HG02973 (cell line): Measurements from ENCODE around the gene DTWD1.
"Not testable (repeated sequence)": the region's sequence is repeated elsewhere in the genome, so short reads cannot be mapped to it uniquely, and the experiment has no call there.

Source experiments
- ATAC-seq: cut with Tn5 transposase; IDR thresholded peaks from one replicate; pipeline ENCODE4 v1.9.1; 2021; ENCODE audit warnings: moderate library complexity; ENCODE audit not compliant: unreplicated experiment

DTWD1 gene

DNA sequence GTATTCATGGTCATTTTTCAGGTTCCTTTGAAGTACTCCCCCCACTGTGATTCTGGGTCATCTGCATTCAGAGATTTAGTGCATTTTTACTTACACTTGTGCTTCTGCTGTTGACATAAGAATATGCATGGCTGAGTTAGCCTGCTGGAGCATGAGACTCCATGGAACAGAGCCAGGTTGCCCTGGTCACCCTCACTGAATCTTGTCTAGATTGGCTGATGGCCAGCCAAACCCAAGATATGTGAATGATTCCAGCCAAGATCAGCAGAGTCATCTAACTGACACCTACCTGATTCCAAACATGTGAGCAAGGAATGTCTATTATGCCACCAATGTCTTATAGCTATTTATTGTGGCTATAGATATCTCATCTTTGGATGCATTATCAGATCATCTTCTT is 25.1 kb downstream of the DTWD1 start:
- ATAC-seq = no peak

DNA sequence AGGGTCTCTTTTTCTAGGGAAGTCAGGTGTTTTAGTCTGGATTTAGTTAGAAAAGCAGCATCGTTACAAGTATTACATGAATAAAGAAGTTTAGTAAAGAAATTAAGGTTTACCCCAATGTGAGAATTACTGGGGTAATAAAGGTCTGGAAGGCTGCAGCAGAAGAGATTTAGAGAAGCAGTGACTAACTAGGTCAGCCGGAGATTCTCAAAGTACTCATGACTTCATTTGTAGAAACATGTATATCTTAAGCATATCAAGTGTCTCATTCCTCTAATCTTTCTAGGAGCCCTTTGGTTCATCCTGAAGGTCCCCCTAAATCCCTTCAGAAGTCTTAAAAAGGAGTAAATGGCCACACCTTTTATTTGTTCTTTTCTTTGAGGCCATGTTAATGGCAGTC is 26.0 kb downstream of the DTWD1 start:
- ATAC-seq = no peak

DNA sequence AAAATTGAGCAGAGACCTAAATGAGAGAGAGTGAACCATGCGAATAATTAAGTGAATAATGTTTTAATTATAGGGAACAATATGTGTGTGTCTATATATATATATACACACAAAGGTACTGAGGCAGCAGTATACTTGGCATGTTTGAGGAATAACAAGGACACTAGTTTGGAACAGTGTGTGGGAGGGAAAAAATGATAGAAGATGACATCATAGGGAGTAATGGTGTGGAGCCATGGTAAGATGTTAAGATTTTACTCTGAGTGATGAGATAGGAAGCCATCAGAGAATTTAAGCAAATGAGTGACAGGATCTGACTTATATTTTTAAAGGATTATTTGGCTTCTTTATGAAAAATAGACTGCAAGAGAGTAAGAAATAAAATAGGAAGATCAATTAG is 29.1 kb downstream of the DTWD1 start:
- ATAC-seq = no peak

DNA sequence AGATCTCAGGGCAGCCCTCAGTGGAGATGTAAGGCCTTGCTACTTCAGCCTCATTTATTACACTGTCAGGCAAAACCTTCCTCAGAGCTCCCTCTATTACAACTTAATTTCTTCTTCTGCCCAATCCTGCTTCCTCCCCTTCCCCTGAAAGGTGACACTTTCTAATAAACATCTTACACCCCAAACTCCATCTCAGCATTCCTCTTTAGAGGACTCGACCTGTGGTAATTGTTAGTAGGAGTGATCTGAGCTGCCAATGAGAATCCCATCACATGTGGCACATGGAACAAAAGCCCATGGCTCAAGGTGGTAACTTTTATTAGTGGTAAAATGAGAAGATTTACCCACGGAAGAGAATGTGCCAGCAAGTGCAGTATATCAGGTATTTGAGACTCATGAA is 29.8 kb downstream of the DTWD1 start:
- ATAC-seq = no peak

DNA sequence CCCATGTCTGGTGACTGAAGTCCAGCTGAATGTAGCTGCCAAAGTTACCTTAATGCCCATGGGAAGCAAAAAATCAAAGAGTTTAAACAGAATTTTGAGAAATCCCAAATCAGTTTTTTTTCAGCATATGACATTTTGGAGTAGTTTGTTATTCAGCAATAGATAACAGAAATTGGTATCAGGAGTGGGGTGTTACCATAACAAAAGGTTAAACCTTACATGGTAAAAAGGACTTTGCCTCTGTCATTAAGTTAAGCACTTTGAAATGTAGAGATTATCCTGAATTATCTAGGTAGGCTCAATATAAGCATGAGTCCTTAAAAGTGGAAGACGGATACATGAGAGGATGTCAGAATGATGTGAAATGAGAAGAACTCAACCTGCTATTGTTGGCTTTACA is 32.1 kb downstream of the DTWD1 start:
- no peak for ATAC-seq

DNA sequence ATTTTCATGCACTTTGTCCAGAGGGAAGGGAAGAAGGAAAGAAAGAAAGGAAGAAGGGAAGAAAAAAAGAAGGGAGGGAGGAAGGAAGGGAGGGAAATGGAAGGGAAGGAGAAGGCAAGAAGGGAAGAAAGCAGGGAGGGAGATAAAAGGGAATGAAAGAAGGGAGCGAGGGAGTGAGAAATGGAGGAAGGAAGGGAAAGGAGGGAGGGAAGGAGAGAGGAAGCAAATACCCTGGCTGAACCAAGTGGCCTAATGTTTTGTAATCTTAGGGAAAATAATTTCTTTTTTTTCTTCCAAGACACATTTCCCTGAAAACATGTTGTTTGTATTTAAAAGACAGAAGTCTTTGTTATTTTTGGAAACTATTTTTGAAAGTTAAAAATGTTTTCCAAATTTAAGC is 35.9 kb downstream of the DTWD1 start:
- no peak for ATAC-seq

DNA sequence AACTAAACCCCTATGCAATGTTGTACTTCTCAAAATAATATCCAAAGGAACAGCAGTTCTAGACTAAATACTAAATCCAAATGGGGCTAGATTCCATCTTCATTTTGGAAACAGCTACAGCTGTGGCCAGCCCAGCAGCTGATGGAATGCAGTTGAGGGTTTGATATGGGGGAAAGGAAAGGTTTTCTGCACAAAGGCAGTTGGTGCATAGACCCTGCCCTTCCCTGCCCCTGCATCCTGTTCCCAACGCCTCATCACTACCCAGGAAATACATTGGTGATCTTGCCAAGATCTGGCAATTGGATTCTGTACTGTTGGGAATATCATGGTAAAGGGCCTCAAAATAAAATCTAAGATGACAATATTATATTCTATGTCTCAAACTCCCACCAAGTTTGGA is 43.9 kb downstream of the DTWD1 start:
- no peak for ATAC-seq

DNA sequence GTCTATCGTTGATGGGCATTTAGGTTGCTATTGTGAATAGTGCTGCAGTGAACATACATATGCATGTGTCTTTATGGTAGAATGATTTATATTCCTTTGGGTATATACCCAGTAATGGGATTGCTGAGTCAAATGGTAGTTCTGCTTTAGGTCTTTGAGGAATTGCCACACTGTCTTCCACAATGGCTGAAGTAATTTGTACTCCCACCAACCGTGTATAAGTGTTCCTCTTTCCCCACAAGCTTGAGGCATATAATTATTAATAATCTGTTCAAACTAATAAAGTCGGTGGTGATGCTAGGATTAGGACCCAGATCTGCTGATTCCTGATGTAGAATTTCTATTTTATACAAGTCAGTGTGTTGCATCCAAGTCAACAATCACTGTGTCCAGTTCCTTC is 45.6 kb downstream of the DTWD1 start:
- not testable (repeated sequence) for ATAC-seq

DNA sequence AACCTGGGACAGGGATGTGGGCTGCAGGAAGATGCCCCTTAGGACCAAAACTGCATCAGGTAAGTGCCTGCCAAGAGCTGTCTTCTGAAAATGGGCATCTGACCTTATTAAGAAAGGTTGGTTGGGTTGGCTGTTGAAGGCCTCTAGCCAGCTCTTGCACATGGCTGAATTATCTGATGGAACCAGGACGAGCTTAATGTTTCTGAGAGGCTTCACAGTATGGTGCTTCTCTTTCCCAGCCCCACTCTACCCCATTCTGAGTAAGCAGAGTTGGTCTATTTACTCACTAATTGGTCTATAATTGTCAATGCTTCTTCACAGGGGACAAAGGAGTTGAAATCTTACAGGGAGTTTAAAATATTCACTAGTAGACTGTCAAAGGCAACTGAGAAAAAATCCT is 48.4 kb downstream of the DTWD1 start:
- no peak for ATAC-seq

DNA sequence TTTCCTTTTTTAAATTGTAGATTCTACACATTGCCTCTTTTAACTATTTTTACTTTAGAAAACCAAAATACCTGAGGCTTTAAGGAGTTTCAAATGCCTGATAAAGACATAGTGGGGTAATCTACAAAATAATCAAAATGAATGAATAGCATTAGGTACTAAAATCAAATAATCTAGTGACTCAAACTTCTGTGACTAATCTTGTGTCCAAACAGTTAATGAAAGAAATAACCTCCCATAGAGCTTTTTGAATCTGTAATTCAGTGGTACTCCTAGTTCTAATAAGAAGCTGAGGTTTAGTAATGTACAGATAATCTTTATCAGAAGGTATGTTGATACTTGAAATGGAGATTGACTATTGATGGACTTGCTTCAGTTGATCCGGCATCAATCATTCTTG is 53.0 kb downstream of the DTWD1 start:
- ATAC-seq = no peak

DNA sequence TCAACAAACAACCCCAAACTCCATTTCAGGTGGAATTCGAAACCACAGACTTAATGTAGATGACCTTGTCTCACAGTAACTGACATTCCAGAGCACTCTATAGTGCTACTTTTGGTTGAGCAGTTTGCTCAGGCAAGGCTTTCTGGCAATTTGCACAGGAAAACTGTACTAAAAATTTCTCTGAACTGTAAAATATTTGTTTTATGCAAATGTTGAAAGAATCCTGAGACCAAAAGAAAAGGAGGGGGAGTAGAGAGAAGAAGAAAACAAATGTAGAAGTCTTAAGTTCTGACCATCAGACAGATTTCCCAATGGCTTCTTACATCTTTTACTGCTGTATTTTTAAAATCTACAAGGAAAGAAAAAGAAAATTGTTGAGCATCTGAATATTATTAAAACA is 53.5 kb downstream of the DTWD1 start:
- no peak for ATAC-seq

DNA sequence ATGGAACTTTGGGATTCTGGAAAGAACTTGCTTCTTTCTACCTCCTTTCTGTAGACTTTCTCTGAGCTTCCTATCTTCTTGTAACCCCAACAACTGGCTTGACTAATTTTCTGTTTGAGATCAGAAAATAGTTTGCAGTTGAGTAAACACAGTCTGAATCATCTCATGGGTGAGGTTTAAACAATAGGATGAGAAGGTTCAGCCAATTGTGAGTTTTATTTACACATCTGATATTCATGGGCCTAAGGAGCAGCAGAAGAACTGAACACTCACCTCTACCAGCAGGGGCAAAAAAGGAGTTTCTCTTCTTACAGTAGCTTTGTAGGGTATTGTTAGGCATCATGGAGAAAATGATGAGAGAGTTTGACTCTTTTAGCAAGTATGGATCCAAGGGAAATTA is 54.2 kb downstream of the DTWD1 start:
- no peak for ATAC-seq

DNA sequence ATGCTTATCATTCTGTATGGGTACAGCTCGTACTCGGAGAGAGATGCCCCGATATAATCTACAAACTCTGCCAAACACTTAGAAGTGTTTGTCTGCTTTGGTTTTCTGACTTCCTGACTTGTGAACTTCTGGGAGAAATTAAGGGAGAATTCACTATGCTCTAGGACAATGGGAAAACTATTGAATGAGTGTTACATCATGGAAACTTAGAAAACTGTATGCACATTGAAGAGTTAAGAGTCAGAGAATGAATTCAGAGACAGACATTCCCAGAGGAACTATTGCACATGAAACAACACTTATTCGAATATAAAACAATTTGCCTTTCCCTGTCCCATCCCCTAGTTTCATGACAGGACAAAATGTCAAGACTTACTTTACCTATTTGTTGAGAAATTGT is 57.8 kb downstream of the DTWD1 start:
- no peak for ATAC-seq

DNA sequence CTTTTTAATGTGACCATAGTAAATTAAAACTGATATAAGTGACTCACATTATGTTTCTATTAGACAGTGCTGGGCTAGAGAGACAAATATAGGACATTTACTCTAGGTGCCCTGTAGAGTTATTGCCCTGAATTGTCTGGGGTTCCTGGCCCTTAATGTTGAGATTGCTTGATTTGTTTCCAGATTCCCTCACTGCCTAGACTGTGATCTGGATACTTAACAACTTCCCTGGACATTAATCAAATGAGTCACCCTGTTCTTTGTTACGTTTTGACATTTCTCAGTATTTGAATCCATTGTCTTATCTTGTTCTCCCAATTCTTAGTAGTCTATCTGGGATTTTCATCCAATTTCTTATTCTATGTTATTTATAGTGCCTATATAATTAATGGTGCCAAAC is 65.8 kb downstream of the DTWD1 start:
- no peak for ATAC-seq

DNA sequence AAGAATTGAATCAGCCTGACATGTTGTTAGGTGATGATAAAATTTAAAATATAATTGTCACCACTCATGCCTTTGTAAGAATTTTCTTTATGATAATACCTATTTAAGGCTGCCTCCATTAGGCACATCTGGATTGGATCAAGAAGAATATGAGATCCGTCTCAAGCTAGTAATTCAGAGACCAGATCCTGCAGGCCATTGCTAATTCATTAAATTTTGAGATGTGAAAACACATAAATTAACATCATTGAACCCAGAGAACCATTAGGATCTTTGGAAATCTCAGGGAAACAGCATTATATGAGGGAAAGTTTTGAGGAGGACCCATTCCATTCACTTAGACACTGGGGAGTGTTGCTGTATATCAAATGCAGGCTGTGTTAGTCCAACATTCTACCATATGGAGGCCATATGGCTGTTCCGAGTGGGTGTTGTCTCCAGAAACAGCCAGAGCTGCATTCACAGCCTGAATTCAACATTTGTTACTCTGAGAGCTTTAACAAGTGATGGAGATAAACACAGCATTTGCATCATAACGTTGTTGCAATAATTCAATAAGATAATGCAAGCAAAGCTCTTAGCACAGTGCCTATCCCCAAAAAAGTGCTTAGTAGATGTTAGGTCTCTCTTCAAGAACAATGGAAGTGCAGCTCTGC is 67.4 kb downstream of the DTWD1 start:
- no peak for ATAC-seq

DNA sequence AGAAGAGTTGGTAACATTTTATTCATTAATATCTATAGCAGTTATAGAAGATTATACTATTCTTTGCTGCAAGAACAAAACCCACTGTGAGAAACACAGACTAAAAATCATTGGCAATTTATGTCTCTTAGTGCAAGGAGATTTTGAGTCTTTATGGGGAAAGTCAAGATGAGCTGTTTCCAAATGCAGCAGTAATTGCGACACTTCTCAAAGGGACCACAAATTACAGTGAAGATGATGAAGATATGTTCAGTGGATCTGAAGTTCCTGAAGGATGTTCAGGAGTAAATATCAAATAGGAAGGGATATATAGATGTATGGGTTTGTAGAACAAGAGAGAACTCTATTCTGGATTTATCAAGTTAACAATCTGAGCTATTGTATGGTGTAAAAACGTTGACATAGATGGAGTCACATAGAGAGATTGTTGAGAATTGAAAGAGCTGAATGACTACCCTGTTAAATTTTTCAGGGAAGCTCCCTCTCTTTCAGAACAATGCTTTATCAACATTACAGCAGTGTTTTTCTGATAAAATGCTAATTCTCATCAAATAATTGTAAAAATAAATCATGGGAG is 71.8 kb downstream of the DTWD1 start:
- ATAC-seq = no peak

DNA sequence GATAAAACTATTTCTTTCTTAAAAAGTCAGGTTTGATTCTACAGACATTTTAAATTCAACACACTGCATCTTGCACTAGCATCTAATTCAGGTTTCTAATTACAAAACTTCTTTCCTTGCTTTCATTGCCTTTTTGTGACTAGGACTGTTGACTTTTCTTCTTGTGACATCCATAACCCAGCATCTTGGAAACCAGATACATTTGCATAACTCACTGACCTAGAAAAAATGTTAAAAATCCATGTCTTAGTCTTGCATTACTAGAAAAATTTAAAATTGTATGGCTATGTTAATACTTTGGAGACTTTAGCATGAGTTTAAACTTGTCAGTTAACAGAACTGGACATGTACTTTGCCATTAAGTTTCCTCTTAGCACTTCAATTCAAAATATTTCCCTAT is 72.7 kb downstream of the DTWD1 start:
- no peak for ATAC-seq

DNA sequence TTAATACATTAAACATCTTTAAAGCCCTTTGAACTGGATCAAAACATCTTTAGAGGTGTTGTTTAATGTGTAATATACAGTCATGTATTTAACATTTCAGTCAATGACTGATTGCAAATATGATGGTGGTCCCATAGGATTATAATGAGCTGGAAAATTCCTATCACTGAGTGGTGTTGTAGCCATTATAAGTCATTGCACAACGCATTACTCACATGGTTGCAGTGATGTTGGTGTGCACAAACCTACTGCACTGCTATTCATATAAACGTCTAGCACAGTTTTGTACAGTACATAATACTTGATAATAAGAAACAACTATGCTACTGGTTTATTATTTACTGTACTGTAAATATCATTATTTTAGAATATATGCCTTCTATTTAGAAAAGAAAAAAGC is 75.6 kb downstream of the DTWD1 start:
- ATAC-seq = no peak

DNA sequence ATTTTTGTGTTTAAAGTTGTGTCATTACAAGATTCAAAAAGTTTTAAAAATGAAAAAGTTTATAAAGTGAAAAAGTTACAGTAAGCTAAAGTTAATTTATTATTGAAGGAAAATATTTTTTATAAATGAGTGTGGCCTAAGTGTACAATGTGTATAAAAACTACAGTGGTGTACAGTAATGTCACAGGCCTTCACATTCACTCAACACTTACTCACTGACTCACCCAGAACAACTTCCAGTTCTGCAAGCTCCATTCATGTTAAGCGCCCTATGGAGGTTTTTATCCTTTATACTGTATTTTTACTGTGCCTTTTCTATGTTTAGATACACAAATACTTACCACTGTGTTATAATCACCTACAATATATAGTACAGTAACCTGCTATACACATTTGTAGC is 76.3 kb downstream of the DTWD1 start:
- ATAC-seq = no peak

DNA sequence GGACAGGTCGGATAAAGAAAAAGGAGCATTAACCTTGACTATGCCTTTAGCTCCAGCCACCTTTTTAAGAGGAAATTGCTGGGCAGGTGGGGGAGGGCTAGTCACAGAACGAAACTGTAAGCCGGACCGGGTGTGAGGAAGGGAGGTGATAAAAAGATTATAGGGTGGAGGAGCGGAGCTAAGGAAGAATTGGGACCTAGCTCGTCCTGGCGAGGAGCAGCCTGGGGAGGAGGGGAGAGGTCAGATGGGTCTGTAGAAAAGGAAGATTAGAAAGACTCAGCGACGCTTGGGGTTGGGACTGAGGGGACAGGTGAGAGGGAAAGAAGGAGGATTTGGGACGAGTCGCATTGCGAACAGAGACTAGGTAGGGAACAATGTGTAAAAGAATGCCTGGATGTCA is 82.1 kb downstream of the DTWD1 start:
- not testable (repeated sequence) for ATAC-seq
